T-helper 9 cell (primary cell): ENCODE results near the gene MYO1E.
"Not testable (repeated sequence)": the region's sequence is repeated elsewhere in the genome, so short reads cannot be mapped to it uniquely, and the experiment has no call there.

Experiments
- DNase-seq: peaks from one replicate; pipeline ENCODE4 v3.0.0-alpha.2; 2020

Gene MYO1E

DNA sequence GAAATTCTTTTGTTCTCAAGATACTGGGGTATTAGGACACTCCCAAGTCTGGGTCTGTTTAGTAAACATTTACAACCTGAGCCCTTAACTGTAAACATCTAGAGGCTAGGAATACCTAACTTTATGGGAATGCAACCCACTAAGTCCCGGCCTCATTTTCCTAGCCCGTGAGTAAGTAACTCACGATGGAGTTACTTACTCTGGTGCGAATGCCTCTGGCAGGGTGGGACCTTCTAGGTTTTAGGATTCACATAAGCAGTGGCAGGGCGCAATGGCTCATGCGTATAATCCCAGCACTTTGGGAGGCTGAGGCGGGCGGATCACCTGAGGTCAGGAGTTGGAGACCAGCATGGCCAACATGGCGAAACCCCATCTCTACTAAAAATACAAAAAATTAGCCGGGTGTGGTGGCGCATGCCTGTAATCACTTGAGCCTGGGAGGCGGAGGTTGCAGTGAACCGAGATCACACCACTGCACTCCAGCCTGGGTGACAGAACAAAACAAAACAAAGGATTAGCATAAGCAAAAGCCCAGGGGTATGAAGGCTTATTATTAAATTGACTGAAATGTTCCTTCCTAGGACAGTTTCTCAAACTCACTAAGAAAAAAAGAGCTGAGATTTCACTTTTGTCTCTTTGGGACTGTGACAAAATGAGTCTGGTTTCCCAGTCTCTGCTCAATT is 14.7 kb upstream of the MYO1E start:
- DNase-seq = not testable (repeated sequence)

DNA sequence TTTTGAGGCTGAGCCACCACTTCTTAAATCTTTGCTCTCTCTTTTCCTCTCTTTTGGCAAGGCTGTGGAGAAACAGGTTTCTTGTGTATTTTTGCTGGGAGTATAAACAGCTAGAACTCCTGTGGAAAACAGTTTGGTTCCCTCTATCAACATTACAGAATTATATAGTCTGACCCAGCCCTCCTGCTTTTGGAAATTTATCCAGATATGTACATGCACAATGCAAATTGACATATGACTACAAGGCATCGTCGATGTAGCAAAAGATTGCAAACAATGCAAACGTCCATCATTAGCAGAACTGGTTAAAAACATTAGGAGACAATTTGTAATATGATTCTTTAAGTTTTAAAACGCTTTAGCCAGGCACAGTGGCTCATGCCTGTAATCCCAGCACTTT is 12.5 kb upstream of the MYO1E start:
- DNase-seq = no peak

DNA sequence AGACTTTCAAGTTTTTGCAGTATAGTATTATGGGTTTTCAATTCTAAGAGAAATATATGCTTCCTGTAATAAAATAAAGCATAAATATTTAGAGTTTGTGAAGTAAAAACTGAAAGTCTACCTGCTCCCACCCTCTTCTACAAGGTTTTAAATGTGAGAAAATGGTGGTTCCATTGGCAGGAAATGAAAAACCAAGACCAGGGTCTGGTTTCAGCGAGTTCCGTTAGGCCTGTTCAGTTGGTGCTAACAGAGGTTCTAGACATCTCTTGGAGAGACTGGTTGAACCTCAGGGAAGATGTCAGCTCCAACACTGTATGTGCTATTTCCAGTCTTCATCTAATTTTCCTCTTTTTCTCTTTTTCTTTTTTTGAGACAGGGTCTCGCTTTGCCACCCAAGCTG is 11.8 kb upstream of the MYO1E start:
- DNase-seq = no peak

DNA sequence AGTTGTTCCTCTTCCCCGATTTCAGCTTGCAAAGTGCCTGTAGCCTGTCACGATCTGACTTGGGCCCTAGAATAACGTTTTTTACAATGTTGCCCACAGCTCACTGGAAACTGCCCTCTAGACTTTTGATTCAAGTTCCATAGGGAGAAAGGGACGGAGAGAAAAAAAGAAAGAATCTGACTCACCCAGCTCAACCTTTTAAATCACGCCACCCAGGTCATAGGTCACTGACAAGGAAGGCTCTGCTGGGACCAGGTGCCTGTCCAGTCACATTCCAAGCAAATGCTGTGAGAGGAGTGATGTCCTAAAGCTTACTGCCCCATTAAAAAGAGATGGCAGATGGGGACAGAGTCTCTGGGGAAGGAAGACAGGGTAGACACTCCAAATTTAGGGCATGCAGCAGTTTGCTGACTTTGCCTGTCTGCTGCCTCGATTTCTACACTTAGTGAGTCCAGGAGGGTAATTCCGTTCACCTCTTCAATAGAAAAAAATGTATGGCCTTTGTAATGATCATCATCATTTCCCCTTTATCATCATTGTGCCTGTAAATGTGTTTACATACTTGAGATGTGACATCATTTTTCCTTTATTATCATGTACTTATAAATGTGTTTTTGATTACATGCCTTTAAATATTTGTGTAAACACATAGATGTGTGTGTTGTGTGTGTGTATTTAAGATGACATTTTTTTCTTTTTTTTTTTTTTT is 8.4 kb upstream of the MYO1E start:
- no peak for DNase-seq

DNA sequence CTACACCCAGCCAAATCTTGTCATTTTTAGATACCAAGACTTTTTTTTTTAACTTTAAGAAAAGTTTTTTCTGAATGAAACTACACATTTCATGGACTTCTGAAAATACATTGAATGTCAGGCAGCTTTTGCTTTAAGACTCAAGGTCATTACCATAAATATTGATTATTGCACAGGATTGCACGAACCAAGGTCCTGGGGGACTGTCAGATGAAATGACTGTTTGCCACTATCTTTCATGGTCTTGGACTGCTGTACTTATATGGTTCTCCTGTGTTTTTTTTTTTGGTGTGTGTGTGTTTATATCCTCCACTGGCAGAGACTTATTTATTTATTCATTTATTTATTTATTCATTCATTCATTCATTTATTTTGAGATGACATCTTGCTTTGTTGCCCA is 6.9 kb upstream of the MYO1E start:
- DNase-seq = no peak

DNA sequence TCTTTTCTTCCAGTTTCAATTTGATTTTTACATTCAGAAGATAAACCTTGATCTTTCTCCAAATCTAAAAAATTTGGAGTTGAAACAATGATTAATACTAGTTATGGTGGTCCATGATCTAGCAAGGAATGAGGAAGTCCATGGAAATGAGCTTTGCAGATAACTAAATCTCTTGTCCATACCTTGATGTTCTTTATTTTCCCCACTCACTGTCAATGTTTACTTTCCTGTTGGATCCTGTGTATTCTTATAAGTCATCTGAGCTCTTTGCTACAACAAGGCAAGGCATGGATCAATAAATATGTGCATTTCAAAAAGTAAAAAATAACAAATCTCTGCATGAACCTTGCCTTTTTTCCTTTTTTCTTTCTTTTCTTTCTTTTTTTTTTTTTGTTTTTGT is 6.2 kb upstream of the MYO1E start:
- no peak for DNase-seq

DNA sequence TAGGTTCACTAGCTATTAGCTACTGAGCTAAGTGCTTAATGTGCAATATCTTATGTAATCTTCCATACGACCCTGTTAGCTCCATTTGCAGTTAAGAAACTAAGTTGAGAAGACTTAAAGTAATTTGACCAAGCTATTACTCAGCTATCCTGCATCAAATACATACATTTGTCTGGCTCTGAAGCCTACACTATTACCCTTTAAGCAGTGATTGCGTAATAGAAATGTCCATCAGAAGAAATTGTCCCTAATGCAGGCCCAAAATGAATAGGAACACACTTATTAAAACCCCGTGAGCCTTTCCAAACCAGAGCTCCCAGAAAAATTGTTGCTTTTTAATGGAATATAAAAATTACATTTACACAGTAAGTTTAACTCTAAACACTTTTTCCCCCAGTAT is 5.3 kb upstream of the MYO1E start:
- DNase-seq = no peak

DNA sequence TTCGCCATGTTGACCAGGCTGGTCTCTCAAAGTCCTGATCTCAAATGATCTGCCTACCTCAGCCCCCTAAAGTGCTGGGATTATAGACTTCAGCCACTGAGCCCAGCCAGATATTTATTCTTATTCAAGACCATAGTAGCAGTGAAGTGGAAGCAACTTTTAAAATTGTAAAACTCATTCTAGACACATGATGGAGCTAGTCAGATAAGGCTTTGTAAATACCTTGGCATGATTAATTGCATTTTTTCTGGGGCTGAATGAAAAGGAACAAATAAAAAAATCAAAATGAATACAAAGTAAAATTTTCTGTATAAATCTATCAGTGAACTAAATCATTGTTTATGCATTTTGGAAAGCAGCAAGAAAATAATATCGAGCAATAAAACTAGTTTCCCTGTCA is 4.1 kb upstream of the MYO1E start:
- no peak for DNase-seq

DNA sequence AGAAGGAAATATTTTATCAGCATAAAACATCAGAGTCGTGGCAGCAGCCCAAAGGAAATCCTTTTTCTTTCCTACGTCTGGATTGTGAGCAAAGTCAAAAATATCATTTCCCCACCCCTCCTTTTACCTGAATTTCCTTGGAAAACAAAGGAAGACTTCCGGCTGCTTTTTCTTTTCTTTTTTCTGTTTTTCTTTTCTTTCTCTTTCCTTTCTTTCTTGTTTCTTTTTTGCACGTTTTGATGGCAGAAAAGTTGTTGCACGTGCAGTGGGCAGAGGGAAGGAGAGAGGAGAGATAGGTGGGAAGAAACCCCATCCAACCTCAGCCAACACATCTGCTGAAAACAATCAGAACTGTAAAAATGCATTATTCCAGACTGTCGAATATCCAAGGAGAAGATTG is 544 bp upstream of the MYO1E start:
- no peak for DNase-seq

DNA sequence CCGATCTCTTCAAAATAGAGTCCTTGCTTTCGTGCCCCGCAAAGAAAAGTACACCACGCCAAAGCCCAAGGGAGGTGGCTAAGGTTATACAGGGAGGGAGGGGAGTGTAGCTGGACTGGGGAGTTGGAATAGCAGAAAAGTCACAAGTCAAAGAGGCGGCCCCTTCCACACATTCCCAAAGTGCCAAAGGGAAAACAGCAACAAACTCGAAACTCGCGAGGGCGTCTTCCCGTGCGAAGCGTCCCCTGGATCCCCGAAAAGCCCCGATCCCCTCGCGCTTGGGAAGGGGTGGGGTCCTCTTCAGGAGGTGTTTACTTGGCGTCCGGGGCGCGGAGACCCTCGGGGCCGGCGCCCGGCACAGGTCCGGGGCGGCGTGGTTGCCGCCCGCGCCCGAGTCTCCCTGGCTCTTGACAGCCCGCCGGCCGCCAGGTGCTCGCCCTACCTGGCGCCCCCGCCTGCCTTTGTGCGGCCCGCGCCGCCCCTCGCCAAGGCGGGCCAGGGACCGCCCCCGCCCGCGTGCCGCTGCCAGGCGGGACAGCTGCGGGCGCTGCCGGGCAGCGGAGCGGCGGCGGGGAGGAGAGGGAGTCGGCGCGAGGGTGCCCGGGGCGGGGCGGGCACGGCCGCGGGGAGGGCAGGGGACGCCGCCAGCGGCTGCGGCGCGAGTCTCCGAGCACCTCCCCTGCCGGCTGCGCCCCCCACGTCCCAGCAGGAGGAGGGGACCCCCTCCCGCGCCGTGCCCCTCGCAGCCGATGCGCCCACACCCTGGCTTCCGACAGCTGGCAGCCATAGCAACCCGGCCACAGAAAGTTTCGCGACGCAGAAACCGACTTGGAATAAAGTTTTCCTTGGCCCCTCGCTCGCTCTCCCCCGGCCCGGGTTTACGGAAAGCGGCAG is 966 bp downstream of the MYO1E start:
- DNase-seq = no peak

DNA sequence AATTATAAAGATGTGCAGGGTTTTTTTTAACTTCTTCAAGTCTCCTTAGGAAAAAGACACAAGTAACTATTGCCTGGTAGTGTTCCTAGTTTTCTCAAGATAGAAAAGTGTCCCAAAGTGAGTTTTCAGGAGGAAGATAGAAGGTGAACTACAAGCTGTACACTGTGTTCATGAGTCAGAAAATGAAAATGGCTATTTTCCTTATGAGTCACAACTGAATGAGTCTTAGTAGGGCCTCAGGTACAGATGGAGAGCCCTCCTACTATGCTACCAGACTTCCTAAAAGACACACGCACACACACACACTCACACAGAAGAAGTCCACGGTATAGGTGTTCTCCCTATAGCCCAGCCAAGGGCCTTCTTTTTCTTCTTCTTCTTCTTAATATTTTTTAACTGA is 3.1 kb downstream of the MYO1E start:
- no peak for DNase-seq

DNA sequence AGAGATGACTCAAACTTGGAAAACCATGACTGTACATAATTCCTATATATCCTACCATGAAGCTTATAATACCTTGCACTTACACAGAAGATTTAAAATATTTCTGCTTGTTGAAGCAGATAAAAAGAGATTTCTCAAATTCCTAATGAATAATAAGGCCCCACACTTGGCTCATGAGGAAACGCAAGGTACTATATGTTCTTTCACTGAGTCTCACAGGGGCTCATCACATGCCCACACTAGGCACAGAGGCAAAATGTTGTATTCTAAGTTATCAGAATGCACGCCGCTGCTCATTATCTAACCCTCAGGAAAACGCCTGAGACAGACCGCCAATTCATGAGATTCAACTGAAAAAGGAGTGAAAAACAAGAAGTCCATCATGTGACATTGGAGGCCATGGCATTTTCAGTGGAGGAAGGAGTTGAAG is 5.6 kb downstream of the MYO1E start:
- no peak for DNase-seq

DNA sequence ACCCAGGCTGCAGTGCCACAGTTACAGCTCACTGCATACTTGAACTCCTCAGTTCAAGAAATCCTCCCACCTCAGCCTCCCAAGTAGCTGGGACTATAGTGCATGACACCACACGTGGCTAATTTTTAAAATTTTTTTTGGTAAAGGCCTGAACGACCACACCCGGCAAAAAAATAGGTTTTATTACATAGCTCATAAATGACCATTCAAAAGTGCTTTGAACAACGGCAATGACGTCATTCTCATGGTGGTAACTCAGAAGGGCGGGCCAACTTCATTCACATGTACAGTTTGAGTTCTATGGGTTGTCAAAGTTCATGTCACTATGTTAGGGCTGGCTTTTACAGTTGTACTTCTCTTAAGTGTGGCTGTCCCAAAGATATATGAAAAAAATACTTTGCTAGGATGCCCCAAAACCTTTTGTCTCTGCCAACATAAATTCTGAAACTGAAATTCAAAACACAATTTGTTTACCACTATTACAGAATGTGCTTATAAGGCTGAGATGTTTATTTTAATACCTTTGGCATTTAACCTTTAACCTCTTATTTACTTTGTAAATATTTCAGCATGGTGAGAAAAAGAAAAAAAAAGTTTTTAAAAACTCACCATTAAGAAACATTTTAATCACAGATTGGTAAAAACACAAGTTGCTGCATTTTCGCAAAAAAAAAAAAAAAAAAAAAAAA is 6.2 kb downstream of the MYO1E start:
- no peak for DNase-seq

DNA sequence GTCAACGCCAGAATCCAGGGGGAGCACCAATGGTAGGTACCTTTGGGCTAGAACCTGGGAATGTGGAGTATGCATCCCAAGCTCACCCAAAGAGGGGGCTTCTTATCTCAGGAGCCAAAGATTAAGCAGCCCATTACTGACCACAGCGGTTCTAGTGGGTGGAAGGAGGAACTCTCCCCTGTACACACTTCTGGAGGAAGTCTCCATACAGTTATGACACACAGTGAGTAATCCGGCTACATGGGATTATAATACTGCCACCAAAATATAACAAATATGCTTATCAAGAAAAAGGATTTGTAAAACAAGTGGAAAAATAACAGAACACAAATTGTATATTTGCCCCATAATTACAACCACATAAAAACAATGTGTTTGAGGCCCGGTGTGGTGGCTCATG is 8.4 kb downstream of the MYO1E start:
- no peak for DNase-seq

DNA sequence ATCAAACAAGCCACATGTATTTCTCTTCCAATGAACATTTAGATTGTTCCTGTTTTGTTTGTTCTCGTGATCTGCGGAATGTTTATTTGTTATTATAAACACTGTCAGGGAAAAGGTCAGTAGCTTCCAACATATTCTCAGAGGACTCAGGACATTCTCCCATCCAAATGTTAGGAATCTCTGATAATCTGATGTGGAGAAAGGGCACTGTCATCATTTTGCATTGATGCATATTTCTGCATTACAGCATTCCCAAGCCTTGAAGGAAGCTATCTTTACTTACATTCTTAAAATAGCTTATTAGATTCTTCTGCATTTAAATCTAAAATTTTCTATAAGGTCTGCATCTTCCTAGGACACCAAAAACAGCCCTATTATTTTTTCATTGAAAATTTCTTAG is 10.3 kb downstream of the MYO1E start:
- DNase-seq = no peak

DNA sequence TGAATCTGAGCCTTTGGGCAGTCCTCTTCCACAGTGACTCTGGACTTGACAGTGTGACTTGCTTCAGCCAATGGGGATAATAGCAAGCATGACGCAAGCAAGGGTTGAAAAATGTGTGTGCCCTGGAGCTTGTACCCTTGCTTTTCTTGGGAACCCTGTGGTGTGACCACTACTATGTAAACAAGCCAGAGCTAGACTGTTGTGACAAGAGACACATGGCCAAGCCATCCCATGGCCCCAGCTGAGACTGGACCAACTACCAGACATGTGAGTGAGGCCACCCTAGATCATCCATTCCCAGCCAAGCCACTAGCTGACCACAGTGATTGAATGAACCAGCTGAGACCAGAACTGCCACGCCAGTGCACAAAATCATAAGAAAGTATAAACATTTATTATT is 11.8 kb downstream of the MYO1E start:
- no peak for DNase-seq

DNA sequence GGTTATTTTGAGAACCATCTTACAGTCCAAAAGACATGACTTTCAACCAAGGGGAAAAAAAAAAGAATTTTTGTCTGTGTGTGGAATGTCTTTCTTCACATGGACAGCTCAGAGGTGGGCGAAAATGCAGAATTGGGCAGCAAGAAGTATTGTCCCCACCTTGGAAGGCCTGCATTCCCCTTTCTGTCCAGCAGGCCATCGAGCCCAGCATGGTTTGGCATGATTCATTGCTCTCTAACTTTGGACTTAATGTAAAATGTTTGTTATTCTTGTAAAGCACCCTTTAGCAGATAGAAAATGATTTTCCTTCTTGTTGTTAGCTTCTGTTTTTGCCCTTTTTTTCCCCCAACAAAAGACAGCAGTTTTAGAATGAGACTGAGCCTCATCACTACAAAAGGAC is 12.4 kb downstream of the MYO1E start:
- DNase-seq = no peak

DNA sequence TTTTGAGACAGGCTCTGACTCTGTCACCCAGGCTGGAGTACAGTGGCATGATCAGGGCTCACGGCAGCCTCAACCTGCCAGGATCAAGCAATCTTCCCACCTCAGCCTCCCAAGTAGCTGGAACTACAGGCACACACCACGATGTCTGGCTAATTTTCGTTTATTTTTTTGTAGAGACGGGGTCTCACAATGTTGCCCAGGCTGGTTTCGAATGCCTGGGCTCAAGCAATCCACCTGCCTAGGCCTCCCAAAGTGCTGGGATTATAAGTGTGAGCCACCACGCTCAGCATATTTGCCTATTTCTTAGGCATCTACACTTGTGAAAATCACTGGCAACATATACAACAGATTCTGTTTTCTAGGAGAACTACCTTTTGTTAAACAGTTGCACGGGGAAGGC is 16.9 kb downstream of the MYO1E start:
- no peak for DNase-seq

DNA sequence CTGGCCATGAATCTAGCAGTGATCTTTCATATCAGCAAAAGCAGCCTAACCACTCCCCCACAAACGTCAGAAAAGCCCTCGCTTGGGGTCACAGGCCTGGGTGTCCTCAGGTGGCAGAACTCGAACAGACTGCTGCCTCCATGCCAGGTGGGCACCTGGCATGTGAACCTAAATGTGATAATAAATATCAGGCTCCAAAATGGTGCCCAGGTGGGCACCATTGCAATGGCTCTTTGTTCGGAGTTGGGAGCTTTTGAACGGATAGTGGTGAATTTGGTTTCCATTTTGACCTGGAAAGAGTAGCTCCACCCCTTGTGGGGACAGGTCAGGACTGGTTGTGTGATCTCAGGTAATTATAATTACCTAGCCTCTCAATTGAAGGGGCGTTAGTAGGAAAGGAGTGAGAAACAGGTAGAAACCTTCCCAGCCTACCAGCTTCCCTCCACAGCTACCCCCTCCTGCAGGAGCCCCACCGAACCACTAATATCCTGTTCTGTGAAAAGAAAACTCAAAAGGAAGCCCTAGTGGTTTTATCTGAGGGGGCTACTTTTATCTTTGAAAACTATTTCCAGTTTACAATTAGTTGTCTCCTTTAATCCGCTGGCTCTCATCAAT is 18.1 kb downstream of the MYO1E start:
- no peak for DNase-seq

DNA sequence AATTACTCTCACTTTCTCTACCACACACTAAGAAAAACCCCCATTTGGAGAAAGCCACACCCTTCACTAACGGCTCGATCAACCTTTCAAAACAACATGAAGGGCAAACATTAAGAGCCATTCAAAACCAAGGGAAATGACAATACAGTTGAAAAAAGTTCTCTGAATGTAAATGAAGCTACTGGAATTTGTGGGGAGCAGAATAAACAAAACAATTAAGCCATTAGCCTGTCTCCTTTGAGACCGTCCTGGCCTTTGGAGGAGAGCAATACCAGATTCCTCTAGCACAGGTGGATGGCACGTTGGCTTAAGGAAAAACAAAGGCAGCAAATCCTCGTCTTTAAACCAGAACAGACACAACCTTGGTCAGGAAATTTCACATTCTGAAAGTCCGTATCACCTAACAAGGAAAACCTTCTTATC is 18.7 kb downstream of the MYO1E start:
- DNase-seq = no peak

DNA sequence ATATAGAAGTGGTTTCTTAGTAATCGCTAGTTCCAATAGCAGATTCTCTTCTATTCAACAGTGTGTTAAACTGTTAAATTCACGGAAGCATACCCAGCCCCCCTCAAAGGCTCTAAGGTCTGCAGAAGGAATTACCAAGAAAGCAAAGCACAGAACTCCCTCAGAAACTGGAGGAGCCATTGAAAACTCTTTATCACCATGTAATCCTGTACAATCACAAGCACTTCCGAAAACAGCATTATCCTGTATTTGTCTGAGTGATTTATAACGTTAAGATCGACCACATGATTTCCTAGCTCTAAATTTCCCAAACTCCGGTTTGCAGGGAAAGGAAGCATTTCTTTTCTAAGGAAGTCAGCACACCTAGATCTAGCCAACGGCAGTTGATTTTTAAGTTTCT is 20.0 kb downstream of the MYO1E start:
- no peak for DNase-seq

DNA sequence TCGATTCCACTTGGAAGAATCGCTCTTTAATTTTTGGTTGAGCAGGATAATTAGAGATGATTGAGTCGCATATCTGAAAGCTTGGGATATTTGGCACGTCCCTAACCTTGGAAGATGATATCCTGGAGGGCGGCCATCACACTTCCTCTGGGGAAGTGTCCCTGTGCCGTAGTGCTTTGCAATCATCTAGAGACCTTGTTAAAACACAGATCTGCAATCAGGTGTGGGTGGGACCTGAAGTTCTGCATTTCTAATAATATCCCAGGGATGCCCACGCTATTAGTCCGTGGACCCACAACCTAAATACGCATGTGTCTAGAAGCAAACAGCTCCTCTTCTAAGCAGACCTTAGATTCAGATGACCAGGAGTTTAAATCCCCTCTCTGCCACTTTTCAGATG is 20.5 kb downstream of the MYO1E start:
- DNase-seq = no peak

DNA sequence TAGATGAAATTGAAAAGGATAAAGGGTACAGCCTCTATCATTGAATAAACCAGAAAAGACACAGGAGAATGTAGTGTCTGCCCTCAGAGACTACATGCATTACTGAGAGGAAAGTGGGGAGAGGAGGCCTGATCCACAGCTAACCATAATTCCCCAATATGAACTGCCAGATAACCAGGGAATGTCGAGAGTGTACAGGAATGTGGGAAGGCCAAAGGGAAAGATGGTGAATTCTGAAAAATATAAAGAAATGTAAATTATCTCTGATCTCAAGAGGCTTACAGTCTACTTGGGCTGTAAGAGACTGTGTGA is 22.3 kb downstream of the MYO1E start:
- DNase-seq = no peak
